HG03521 (cell line): Measurements from ENCODE around the gene NPSR1.
A peak's percentile ranks its signal among the peaks of the same experiment; 100 is the strongest.
"Not testable (repeated sequence)": the region's sequence is repeated elsewhere in the genome, so short reads cannot be mapped to it uniquely, and the experiment has no call there.

Experiments
- ATAC-seq: cut with Tn5 transposase; IDR thresholded peaks from one replicate; pipeline ENCODE4 v1.9.1; 2021; ENCODE audit warnings: mild to moderate bottlenecking, moderate library complexity; ENCODE audit not compliant: unreplicated experiment

The NPSR1 gene

GRCh38 chr7:34657632-34658268 lies at the start of gene NPSR1:
NPSR1 (plus strand) TSS chr7:34658218; CDS start chr7:34658413, 195 bp downstream.
- no peak for ATAC-seq

- ATAC-seq, result no peak
Measured at GRCh38 chr7:34612661-34613060, 45.4 kb upstream of the NPSR1 start.

- no peak for ATAC-seq
Measured at GRCh38 chr7:34620425-34620824, 37.6 kb upstream of the NPSR1 start.

- no peak for ATAC-seq
Measured at GRCh38 chr7:34622182-34622581, 35.8 kb upstream of the NPSR1 start.

GRCh38 chr7:34622771-34623250 lies 35.2 kb upstream of the NPSR1 start:
- ATAC-seq, result no peak

- ATAC-seq, result not testable (repeated sequence)
Measured at GRCh38 chr7:34628618-34629017, 29.4 kb upstream of the NPSR1 start.

GRCh38 chr7:34652809-34653208 lies 5.2 kb upstream of the NPSR1 start:
- no peak for ATAC-seq

GRCh38 chr7:34653787-34654186 lies 4.2 kb upstream of the NPSR1 start:
- no peak for ATAC-seq

GRCh38 chr7:34655384-34655783 lies 2.6 kb upstream of the NPSR1 start:
- ATAC-seq, result no peak

- ATAC-seq, result no peak
Measured at GRCh38 chr7:34656041-34656440, 2.0 kb upstream of the NPSR1 start.

GRCh38 chr7:34659472-34660075 lies 1.6 kb downstream of the NPSR1 start:
- no peak for ATAC-seq

GRCh38 chr7:34662058-34662708 lies 4.2 kb downstream of the NPSR1 start:
- no peak for ATAC-seq

- no peak for ATAC-seq
Measured at GRCh38 chr7:34664755-34665154, 6.7 kb downstream of the NPSR1 start.

GRCh38 chr7:34672430-34672829 lies 14.4 kb downstream of the NPSR1 start:
- ATAC-seq, result no peak

- ATAC-seq, result no peak
Measured at GRCh38 chr7:34673066-34673465, 15.0 kb downstream of the NPSR1 start.

- peak; percentile 65 for ATAC-seq
Measured at GRCh38 chr7:34675749-34676374, 17.8 kb downstream of the NPSR1 start.

GRCh38 chr7:34677491-34677890 lies 19.5 kb downstream of the NPSR1 start:
- ATAC-seq, result no peak

- ATAC-seq, result no peak
Measured at GRCh38 chr7:34687529-34687928, 29.5 kb downstream of the NPSR1 start.

- no peak for ATAC-seq
Measured at GRCh38 chr7:34696415-34696814, 38.4 kb downstream of the NPSR1 start.

- no peak for ATAC-seq
Measured at GRCh38 chr7:34709771-34710170, 51.8 kb downstream of the NPSR1 start.

- no peak for ATAC-seq
Measured at GRCh38 chr7:34718867-34719266, 60.8 kb downstream of the NPSR1 start.

GRCh38 chr7:34719636-34720035 lies 61.6 kb downstream of the NPSR1 start:
- no peak for ATAC-seq
